CD4-positive, alpha-beta T cell (primary cell): ENCODE data around the gene TTC39A. TPM values are rescaled to one million over a fixed set of nuclear protein-coding genes. Genes with fewer than 3 reads are reported as not detected.

Source experiments
- ATAC-seq: fragments of 200-7000 bp; cut with Tn5 transposase; one replicate; pipeline ENCODE4 v1.10.0; 2022; ENCODE audit warnings: mild to moderate bottlenecking; ENCODE audit not compliant: poor library complexity
- CTCF ChIA-PET: fragments of 350-600 bp; sonication (Branson Sonifier 250); formaldehyde crosslinking; loops from one replicate; lab custom pipeline; 2021; ENCODE audit warnings: antibody characterized with exemption, inconsistent platforms; lab: Charles Lee
- POLR2A ChIA-PET: fragments of 350-600 bp; sonication (Branson Sonifier 250); formaldehyde crosslinking; loops from one replicate; lab custom pipeline; 2021; ENCODE audit warnings: antibody characterized with exemption, inconsistent platforms; lab: Charles Lee
- DNase-seq, 14 experiments: peaks; one replicate each; pipeline ENCODE4 v3.0.0-alpha.2; 2013 to 2020; ENCODE audit warnings: mixed read lengths in 2 of 14
- H3K27ac ChIP-seq, 2 donors: one replicate each; pipeline versions ENCODE4 v1.5.1 to v1.7.0; 2013; ENCODE audit warnings: low read length in 2 of 2, low read depth in 1 of 2, mild to moderate bottlenecking in 1 of 2
- H3K27me3 ChIP-seq, 2 experiments: 1 replicate in 1 of 2; 2 replicates in 1 of 2; pipeline versions ENCODE4 v1.6.1 to v1.7.0; 2013; ENCODE audit warnings: low read length in 2 of 2, control low read depth in 1 of 2, mild to moderate bottlenecking in 1 of 2, moderate library complexity in 1 of 2; ENCODE audit not compliant: insufficient read depth in 2 of 2, control insufficient read depth in 1 of 2
- H3K36me3 ChIP-seq: one replicate; pipeline ENCODE4 v1.6.1; 2013; ENCODE audit warnings: low read length, control low read depth; ENCODE audit not compliant: insufficient read depth
- H3K4me1 ChIP-seq: one replicate; pipeline ENCODE4 v1.6.1; 2013; ENCODE audit warnings: low read length, control low read depth; ENCODE audit not compliant: insufficient read depth
- H3K4me3 ChIP-seq: one replicate; pipeline ENCODE4 v1.5.1; 2013; ENCODE audit warnings: mild to moderate bottlenecking, low read length, moderate library complexity
- H3K9me3 ChIP-seq, 2 experiments: 1 replicate in 1 of 2; 2 replicates in 1 of 2; pipeline versions ENCODE4 v1.6.1 to v1.7.0; 2013; ENCODE audit warnings: low read length in 2 of 2, mild to moderate bottlenecking in 2 of 2, control low read depth in 1 of 2, moderate library complexity in 1 of 2; ENCODE audit not compliant: control insufficient read depth in 1 of 2, insufficient read depth in 1 of 2
- H3K27ac Mint-ChIP-seq: one replicate; pipeline ENCODE4 v1.8.0; 2020; ENCODE audit warnings: mixed read lengths
- H3K27me3 Mint-ChIP-seq: one replicate; pipeline ENCODE4 v1.8.0; 2021; ENCODE audit warnings: mixed read lengths
- H3K36me3 Mint-ChIP-seq: one replicate; pipeline ENCODE4 v1.8.0; 2021; ENCODE audit warnings: low read depth, mixed read lengths
- H3K4me1 Mint-ChIP-seq: one replicate; pipeline ENCODE4 v1.8.0; 2021; ENCODE audit warnings: low read depth, mixed read lengths
- H3K4me3 Mint-ChIP-seq: one replicate; pipeline ENCODE4 v1.8.0; 2020; ENCODE audit warnings: mild to moderate bottlenecking, mixed read lengths
- H3K9me3 Mint-ChIP-seq: one replicate; pipeline ENCODE4 v1.8.0; 2020; ENCODE audit warnings: mixed read lengths
- intact Hi-C, 2 experiments: fragments of 100-400 bp; cut with DNase I in 1 of 2; cut with micrococcal nuclease in 1 of 2; formaldehyde crosslinking; loops; one replicate each; pipeline versions ENCODE4 v1.15.1 to v1.9.0; 2023 to 2025; cut with DNase I, micrococcal nuclease
- total RNA-seq, 174 experiments: library from RNA in 2 of 174; stranded (reverse) in 2 of 174; gene quantifications; one replicate each; pipeline ENCODE4 v1.2.3 and lab custom pipeline; 2021 to 2026
- TF ChIP-seq, protein P1 (sequence below): fragments of 200-600 bp; IDR thresholded peaks from one replicate; pipeline ENCODE4 v1.8.0; 2022; ENCODE audit warnings: antibody characterized with exemption, mild to moderate bottlenecking

The TTC39A gene
- total RNA-seq, 2 experiments from 2014 or later = not detected

DNA sequence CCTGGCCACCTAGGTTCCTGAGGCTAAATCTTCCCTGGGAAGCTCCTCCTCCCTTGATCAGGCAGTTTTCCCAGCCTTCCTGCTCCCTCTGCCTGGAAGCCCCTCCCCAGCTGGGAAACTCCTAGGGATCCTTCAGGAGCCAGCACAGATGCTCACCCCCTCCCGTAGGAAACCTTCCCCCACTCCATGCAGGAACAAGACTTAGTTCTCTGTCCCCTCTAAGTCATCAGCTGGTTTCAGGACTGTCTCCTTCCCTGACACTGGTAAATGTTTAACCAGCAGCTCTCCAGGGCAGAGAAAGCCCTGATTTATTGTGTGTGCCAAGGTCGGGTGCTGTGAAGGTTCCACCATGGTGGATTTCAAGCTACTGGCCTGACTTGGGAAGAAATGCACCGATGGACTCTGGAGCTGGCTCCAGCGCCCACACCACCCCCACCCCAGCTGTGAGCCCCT lies 25.0 kb downstream of the TTC39A start:
- Mint-ChIP-seq H3K36me3 (no peaks in the 10 kb centered on the region), H3K27ac (no peak overlapping the region), H3K27me3 (no peaks in the 10 kb centered on the region), H3K4me1 (no peaks in the 10 kb centered on the region), H3K4me3 (no peak overlapping the region), H3K9me3 (no peaks in the 10 kb centered on the region)
- intact Hi-C loops = no loop called here
- Histone ChIP-seq H3K27me3 (no peaks in the 10 kb centered on the region), H3K4me3 (no peak overlapping the region), H3K9me3 (no peaks in the 10 kb centered on the region), H3K36me3 (no peaks in the 10 kb centered on the region), H3K4me1 (no peaks in the 10 kb centered on the region), H3K27ac (no peak overlapping the region)
- POLR2A ChIA-PET = no interaction called here
- CTCF ChIA-PET = interaction anchor here (1.2 kb wide), 1 partner anchor 9 kb away, joined by 4 read pairs; no protein-coding TSS in a partner anchor
- ATAC-seq (no peak), DNase-seq (no peak)
- TF ChIP-seq, protein P1, sequence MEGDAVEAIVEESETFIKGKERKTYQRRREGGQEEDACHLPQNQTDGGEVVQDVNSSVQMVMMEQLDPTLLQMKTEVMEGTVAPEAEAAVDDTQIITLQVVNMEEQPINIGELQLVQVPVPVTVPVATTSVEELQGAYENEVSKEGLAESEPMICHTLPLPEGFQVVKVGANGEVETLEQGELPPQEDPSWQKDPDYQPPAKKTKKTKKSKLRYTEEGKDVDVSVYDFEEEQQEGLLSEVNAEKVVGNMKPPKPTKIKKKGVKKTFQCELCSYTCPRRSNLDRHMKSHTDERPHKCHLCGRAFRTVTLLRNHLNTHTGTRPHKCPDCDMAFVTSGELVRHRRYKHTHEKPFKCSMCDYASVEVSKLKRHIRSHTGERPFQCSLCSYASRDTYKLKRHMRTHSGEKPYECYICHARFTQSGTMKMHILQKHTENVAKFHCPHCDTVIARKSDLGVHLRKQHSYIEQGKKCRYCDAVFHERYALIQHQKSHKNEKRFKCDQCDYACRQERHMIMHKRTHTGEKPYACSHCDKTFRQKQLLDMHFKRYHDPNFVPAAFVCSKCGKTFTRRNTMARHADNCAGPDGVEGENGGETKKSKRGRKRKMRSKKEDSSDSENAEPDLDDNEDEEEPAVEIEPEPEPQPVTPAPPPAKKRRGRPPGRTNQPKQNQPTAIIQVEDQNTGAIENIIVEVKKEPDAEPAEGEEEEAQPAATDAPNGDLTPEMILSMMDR = no peak

DNA sequence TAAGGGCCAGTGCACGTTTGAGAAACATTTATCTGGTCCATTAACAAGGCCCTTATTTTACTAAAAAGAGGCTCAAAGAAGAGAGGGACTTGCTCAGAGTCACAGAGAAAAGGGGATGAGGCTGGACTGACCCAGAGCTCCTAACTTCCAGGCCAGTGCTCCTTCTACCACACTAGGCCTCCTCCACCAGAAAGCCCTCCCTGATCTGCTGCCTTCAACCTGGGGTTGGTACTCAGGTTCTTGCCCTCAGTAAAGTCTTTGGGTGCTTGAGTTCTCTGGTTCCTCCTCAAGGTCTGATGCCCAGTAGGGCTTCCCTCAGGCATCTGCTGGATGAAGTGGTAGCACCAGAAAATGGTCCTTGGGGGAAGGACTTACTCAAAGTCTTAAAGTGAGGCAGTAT lies 26.0 kb downstream of the TTC39A start:
- H3K27ac ChIP-seq = no peak overlapping the region
- DNase-seq = no peak
- H3K27ac Mint-ChIP-seq = no peak overlapping the region
- intact Hi-C loops = no loop called here
- no peaks in the 10 kb centered on the region for H3K4me1 Mint-ChIP-seq
- H3K36me3 ChIP-seq = no peaks in the 10 kb centered on the region
- H3K36me3 Mint-ChIP-seq = no peaks in the 10 kb centered on the region
- H3K27me3 Mint-ChIP-seq = no peaks in the 10 kb centered on the region
- ChIA-PET POLR2A (no interaction called here), CTCF (no interaction called here)
- ATAC-seq = no peak
- H3K27me3 ChIP-seq = no peaks in the 10 kb centered on the region
- TF ChIP-seq, protein P1 = no peak
- no peaks in the 10 kb centered on the region for H3K4me1 ChIP-seq
- no peaks in the 10 kb centered on the region for H3K9me3 ChIP-seq
- H3K4me3 Mint-ChIP-seq = no peak overlapping the region
- no peak overlapping the region for H3K4me3 ChIP-seq
- H3K9me3 Mint-ChIP-seq = no peaks in the 10 kb centered on the region

DNA sequence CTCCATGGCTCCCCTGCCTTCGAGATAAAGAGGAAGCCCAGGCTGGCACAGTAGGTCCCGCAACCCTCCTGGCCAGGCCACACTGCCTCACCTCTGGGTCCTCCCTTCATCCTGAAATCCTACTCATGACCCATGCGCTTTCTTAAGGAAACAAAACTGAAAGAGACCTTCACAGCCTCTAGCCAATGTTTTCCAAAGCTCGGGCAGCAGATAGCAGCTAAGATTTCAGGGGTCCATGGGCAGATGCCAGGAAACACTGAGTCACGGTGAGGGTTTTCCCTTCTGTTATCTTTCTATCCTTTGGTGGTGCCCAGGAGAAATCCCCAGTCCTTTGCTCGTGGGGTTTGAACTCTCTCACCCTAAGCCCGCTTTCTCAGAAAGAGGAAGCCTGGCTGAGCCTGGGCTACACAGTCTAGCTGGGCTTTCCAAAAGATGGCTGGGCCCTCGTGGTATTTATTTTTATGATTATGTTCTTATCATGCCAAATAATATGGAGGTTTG lies 26.6 kb downstream of the TTC39A start:
- TF ChIP-seq, protein P1 = no peak
- ChIA-PET CTCF (no interaction called here), POLR2A (no interaction called here)
- H3K27ac ChIP-seq = no peak overlapping the region
- DNase-seq = peak in 2 of 14 experiments; percentile 46 to 47
- Mint-ChIP-seq H3K36me3 (no peaks in the 10 kb centered on the region), H3K9me3 (no peaks in the 10 kb centered on the region), H3K4me3 (no peak overlapping the region), H3K4me1 (no peaks in the 10 kb centered on the region), H3K27me3 (no peaks in the 10 kb centered on the region), H3K27ac (no peak overlapping the region)
- no peaks in the 10 kb centered on the region for H3K4me1 ChIP-seq
- intact Hi-C loops = no loop called here
- no peaks in the 10 kb centered on the region for H3K9me3 ChIP-seq
- ATAC-seq = no peak
- H3K36me3 ChIP-seq = no peaks in the 10 kb centered on the region
- H3K27me3 ChIP-seq = no peaks in the 10 kb centered on the region
- H3K4me3 ChIP-seq = no peak overlapping the region
